GM18520 (cell line): Measurements from ENCODE around the gene CPSF6.
"Not testable (repeated sequence)": the region's sequence is repeated elsewhere in the genome, so short reads cannot be mapped to it uniquely, and the experiment has no call there.

Experiments used
- ATAC-seq: cut with Tn5 transposase; IDR thresholded peaks from one replicate; pipeline ENCODE4 v1.9.1; 2021; ENCODE audit not compliant: unreplicated experiment

The CPSF6 gene

DNA sequence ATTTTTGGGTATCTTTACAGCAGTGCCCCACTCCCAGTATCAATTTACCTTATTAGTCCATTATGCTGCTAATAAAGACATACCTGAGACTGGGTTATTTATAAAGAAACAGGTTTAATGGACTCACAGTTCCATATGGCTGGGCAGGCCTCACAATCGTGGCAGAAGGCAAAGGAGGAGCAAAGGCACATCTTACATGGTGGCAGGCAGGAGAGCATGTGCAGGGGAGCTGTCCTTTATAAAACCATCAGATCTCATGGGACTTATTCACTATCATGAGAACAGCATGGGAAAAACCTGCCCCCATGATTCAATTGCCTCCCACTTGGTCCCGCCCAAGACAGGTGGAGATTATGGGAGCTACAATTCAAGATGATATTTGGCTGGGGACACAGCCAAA lies 77.9 kb downstream of the CPSF6 start:
- not testable (repeated sequence) for ATAC-seq

DNA sequence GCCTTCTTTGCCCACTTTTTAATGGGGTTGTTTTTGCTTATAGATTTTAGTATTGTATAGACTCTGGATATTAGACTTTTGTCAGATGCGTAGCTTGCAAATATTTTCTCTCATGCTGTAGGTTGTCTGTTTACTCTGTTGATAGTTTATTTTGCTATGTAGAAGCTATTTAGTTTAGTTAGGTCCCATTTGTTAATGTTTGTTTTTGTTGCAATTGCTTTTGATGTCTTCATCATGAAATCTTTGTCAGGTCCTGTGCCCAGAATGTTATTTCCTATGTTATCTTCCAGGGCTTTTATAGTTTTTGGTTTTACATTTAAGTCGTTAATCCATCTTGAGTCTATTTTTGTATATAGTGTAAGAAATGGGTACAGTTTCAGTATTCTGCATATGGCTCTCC lies 78.9 kb downstream of the CPSF6 start:
- ATAC-seq: no peak

DNA sequence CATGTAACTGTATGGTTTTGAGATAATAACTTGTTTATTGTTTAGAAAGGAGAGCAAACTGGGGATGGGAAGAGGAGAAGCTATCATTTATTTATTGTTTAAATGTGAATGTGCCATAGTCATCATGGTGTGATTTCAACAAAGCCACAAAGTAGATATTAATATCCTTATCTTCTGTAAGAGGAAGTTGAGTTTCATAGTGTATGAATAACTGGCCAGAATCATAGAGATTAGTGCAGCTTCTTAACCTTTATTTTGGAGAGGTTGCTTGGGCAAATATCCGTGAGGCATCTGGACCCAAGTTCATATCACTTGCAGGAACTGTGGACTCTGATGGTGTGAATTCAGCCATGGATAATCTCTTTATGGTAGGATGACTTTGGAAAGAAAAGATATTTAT lies 82.0 kb downstream of the CPSF6 start:
- no peak for ATAC-seq
